H1 (cell line): ENCODE data around the gene INTS6. TPM values are rescaled to one million over a fixed set of nuclear protein-coding genes. Genes with fewer than 3 reads are reported as not detected.

Experiments used
- BACH1 ChIP-seq: IDR thresholded peaks from 2 replicates; pipeline ENCODE4 v1.6.1; 2012; ENCODE audit warnings: low read length, improper control_type of control experiment
- BCL11A ChIP-seq, 2 experiments: IDR thresholded peaks; one replicate each; pipeline ENCODE4 v1.6.1; 2011; ENCODE audit warnings: low read depth in 2 of 2, low read length in 2 of 2, mild to moderate bottlenecking in 2 of 2
- CHD2 ChIP-seq: IDR thresholded peaks from 2 replicates; pipeline ENCODE4 v1.6.1; 2012; ENCODE audit warnings: low read length, improper control_type of control experiment
- E2F6 ChIP-seq: IDR thresholded peaks from 2 replicates; pipeline ENCODE4 v1.6.1; 2012; ENCODE audit warnings: inconsistent platforms
- NRF1 ChIP-seq: IDR thresholded peaks from 2 replicates; pipeline ENCODE4 v1.6.1; 2011; ENCODE audit warnings: mild to moderate bottlenecking, low read depth, low read length, improper control_type of control experiment
- POU5F1 ChIP-seq: IDR thresholded peaks from 2 replicates; pipeline ENCODE4 v1.6.1; 2011; ENCODE audit warnings: low read depth, mild to moderate bottlenecking, low read length, moderate library complexity
- RAD21 ChIP-seq, 2 experiments: IDR thresholded peaks in 1 of 2; conservative IDR thresholded peaks in 1 of 2; 2 replicates each; pipeline ENCODE4 v1.6.1; 2011; ENCODE audit warnings: low read depth in 2 of 2, low read length in 2 of 2, improper control_type of control experiment in 1 of 2, inconsistent platforms in 1 of 2, mild to moderate bottlenecking in 1 of 2, moderate library complexity in 1 of 2
- SP2 ChIP-seq: IDR thresholded peaks from 2 replicates; pipeline ENCODE4 v1.6.1; 2012; ENCODE audit warnings: mild to moderate bottlenecking, low read length, inconsistent platforms
- TAF7 ChIP-seq: optimal IDR thresholded peaks from 2 replicates; pipeline ENCODE3; 2011; ENCODE audit warnings: low read depth, mild to moderate bottlenecking, inconsistent platforms, low read length, moderate library complexity, borderline replicate concordance
- TBP ChIP-seq: IDR thresholded peaks from 2 replicates; pipeline ENCODE4 v1.6.1; 2011; ENCODE audit warnings: low read depth, low read length, improper control_type of control experiment
- TEAD4 ChIP-seq: IDR thresholded peaks from 2 replicates; pipeline ENCODE4 v1.6.1; 2012; ENCODE audit warnings: low read depth, low read length, inconsistent platforms, mixed read lengths
- polyA plus RNA-seq, 7 experiments: library from polyadenylated mRNA; depleted of rRNA in 3 of 7; stranded (reverse) in 5 of 7; unstranded in 2 of 7; fragments of >200 nt in 5 of 7; fragments of 200-250 nt in 2 of 7; gene quantifications; 1 replicate in 5 of 7; 2 replicates in 1 of 7; 4 replicates in 1 of 7; pipeline versions ENCODE4 v1.2.1 to v1.2.3, GENCODE V29; 2011 to 2013; ENCODE audit warnings: missing spikeins in 2 of 7, mixed read lengths in 2 of 7
- total RNA-seq: library from RNA; stranded (reverse); fragmentation: NEBNext Ultra II Directional; extraction: Animal tissue kit (Norgen Biotek cat#: 25700); gene quantifications from 2 replicates; pipeline ENCODE4 v1.2.1, GENCODE V29; 2021
- TF ChIP-seq, protein P1 (sequence below), 3 experiments: IDR thresholded peaks; 1 replicate in 2 of 3; 2 replicates in 1 of 3; pipeline versions ENCODE4 v1.5.1 to v1.6.1; 2011; ENCODE audit warnings: low read length in 3 of 3, mild to moderate bottlenecking in 3 of 3, inconsistent platforms in 2 of 3, low read depth in 1 of 3, moderate library complexity in 1 of 3; ENCODE audit not compliant: insufficient read depth in 1 of 3; ENCODE audit errors: control extremely low read depth in 1 of 3
- TF ChIP-seq, protein P2 (sequence below): IDR thresholded peaks from 2 replicates; pipeline ENCODE4 v1.6.1; 2012; ENCODE audit warnings: low read length, inconsistent platforms

INTS6 gene
- total and polyA plus RNA-seq, 2 of the 8 experiments (the other 6 are each of a cell fraction or from before 2014, with no cell fraction given) = 12.6 to 42.8 TPM

DNA sequence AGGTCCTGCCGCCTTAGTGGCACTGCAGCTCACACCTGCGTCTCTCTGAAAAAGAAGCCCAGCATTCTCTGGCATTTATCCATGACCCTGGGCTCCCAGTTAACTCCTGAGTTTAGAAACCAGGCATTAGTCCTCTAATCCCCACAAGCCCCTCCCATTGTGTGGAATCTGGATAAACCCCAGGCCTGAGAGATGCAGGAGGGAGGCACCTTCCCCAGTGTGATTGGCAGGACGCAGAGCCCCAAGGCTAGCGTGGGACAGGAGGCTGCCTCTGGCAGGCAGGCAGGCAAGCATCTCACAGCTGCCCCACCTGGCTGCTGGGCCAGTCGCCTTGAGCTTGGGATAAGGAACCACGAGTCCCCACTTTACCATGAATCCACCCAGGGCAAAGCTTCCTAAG is 124.3 kb downstream of the INTS6 start (continued):
- TF ChIP-seq RAD21 (IDR thresholded peaks at IDR 0.05 in 1 of 2, conservative IDR thresholded peaks at IDR 0.05 in 1 of 2; ENCODE audit: low read depth in 2 of 2, low read length in 2 of 2) (peak; percentile 37 to 41), SP2 (no peak), E2F6 (no peak), TEAD4 (peak; percentile 34; the same call in 1 of the 2 replicates), TBP (peak; percentile 44; the same call in 1 of the 2 replicates), TAF7 (no peak), BACH1 (no peak), NRF1 (0 out of 2 replicates have a peak, but pooled peaks have one; percentile 0), CHD2 (no peak), BCL11A (IDR thresholded peaks at IDR 0.05; ENCODE audit: low read depth in 2 of 2, low read length in 2 of 2) (no peak), POU5F1 (no peak)
- TF ChIP-seq, protein P1, sequence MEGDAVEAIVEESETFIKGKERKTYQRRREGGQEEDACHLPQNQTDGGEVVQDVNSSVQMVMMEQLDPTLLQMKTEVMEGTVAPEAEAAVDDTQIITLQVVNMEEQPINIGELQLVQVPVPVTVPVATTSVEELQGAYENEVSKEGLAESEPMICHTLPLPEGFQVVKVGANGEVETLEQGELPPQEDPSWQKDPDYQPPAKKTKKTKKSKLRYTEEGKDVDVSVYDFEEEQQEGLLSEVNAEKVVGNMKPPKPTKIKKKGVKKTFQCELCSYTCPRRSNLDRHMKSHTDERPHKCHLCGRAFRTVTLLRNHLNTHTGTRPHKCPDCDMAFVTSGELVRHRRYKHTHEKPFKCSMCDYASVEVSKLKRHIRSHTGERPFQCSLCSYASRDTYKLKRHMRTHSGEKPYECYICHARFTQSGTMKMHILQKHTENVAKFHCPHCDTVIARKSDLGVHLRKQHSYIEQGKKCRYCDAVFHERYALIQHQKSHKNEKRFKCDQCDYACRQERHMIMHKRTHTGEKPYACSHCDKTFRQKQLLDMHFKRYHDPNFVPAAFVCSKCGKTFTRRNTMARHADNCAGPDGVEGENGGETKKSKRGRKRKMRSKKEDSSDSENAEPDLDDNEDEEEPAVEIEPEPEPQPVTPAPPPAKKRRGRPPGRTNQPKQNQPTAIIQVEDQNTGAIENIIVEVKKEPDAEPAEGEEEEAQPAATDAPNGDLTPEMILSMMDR (IDR thresholded peaks at IDR 0.05; ENCODE audit: control extremely low read depth in 1 of 3, insufficient read depth in 1 of 3, low read depth in 1 of 3, low read length in 3 of 3) = peak; percentile 15 to 37 (median 29); a peak in 2 of 4 replicates
- TF ChIP-seq, protein P2, sequence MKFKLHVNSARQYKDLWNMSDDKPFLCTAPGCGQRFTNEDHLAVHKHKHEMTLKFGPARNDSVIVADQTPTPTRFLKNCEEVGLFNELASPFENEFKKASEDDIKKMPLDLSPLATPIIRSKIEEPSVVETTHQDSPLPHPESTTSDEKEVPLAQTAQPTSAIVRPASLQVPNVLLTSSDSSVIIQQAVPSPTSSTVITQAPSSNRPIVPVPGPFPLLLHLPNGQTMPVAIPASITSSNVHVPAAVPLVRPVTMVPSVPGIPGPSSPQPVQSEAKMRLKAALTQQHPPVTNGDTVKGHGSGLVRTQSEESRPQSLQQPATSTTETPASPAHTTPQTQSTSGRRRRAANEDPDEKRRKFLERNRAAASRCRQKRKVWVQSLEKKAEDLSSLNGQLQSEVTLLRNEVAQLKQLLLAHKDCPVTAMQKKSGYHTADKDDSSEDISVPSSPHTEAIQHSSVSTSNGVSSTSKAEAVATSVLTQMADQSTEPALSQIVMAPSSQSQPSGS = no peak
- TF ChIP-seq, all 59 proteins: peak for 11
